NCI-H2081 (cell line): ENCODE data around the gene SLC35E4.
A peak's percentile ranks its signal among the peaks of the same experiment; 100 is the strongest.

Experiments used
- DNase-seq, 2 experiments: peaks; one replicate each; lab custom pipeline; 2025; lab: John Stamatoyannopoulos, UW

Gene SLC35E4

DNA sequence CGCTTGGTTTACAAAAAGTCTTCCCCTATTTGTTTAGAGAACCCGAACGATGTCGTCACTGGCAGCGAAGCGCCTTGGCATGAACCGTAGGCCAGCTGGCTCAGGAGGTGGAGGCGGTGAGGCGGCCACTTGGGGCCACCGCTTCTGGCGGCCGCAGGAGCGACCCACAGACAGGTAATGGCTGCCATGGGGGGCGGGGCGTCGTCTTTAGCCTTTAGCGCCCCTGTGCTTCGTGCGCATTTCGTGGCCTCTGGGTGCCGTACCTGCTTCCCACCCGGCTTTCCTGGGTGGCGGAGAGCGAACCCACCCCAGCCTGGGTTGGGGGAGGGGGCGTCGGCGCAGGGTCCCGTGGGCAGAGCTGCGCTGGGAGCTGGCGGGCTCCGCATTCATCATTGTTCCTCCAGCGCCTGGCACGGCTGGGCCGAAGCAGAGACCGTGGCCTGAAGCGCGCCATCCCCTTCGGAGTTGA, 58.6 kb downstream of the SLC35E4 start:
- DNase-seq, result peak; percentile 38 to 50

DNA sequence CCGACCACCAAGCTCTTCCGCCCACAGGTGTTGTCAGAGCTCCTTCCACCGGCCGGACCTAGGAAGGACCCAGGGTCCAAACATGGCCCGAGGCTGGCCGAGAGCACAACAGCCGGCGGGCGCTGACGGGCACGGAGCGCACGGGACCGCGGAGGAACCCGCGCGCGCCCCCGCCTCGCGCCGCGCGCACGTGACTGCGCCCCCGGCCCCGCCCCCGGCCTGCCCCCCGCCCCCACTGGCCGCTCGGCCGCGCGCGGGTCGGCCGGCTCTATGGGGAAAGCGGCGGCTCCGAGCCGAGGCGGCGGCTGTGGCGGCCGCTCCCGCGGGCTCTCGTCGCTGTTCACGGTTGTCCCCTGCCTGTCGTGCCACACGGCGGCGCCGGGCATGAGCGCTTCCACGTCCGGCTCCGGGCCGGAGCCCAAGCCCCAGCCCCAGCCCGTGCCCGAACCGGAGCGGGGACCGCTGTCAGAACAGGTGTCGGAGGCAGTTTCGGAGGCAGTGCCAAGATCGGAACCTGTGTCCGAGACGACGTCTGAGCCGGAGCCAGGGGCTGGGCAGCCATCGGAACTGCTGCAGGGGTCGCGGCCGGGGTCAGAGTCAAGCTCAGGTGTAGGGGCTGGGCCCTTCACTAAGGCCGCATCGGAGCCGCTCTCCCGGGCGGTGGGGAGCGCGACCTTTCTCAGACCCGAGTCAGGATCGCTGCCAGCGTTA, 59.2 kb downstream of the SLC35E4 start, which contains the start of gene OSBP2:
Gene OSBP2 (plus strand): TSS at position 235 of the 711 bp plus-strand sequence. CDS start 36 bp downstream, at position 271.
- peak in 1 of 2 experiments; percentile 6 for DNase-seq

DNA sequence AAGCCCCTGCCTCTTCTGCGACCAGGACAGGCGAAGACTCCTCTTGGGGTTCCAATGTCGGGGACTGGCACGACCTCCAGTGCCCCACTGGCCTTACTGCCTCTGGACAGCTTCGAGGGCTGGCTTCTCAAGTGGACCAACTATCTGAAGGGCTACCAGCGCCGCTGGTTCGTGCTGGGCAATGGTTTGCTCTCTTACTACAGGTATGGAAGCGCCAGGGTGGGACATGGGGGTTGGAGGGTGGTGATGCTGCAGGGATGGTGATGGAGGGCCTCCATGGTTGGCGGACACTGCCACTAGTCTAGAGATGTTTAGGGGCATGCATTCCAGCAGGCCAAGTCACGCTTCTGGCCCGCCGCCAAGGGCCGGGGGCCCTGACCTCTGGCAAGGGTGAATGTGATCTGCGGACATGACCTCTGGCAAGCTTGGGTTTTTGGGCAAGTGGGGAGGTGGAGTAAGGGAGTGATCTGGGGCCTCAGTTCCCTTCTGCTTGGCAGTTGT, 59.8 kb downstream of the SLC35E4 start:
- DNase-seq, result no peak

- no peak for DNase-seq
These were observed 60.5 kb downstream of the SLC35E4 start for GRCh38 chr22:30695871-30696655.
